ENCODE results near the gene CDH22. TPM values are rescaled to one million over a fixed set of nuclear protein-coding genes. Genes with fewer than 3 reads are reported as not detected.

Gene CDH22
- total RNA-seq, 3 donors from 2014 or later, result 0.13 to 0.32 (median 0.19) TPM

- no peak overlapping the region for H3K4me3 ChIP-seq
- ATAC-seq, result no peak
- intact Hi-C loops (cut with DNase I, micrococcal nuclease), result no loop called here
- H3K36me3 ChIP-seq (ENCODE audit: low read depth), result no peaks in the 10 kb centered on the region
- DNase-seq, result no peak
- no peaks in the 10 kb centered on the region for H3K4me1 ChIP-seq (ENCODE audit: low read depth)
- TF ChIP-seq CTCF (IDR thresholded peaks at IDR 0.05), result no peak
- no peaks in the 10 kb centered on the region for H3K9me3 ChIP-seq
Observed at GRCh38 chr20:46344488-46345162, 36.3 kb upstream of the CDH22 start.

- H3K4me1 ChIP-seq (ENCODE audit: low read depth), result no peaks in the 10 kb centered on the region
- ATAC-seq, result no peak
- no peaks in the 10 kb centered on the region for H3K9me3 ChIP-seq
- intact Hi-C loops (cut with DNase I, micrococcal nuclease), result no loop called here
- TF ChIP-seq CTCF (IDR thresholded peaks at IDR 0.05), result no peak
- H3K4me3 ChIP-seq, result no peak overlapping the region
- no peaks in the 10 kb centered on the region for H3K36me3 ChIP-seq (ENCODE audit: low read depth)
- no peak for DNase-seq
Observed at GRCh38 chr20:46343975-46344357, 35.7 kb upstream of the CDH22 start.

DNA sequence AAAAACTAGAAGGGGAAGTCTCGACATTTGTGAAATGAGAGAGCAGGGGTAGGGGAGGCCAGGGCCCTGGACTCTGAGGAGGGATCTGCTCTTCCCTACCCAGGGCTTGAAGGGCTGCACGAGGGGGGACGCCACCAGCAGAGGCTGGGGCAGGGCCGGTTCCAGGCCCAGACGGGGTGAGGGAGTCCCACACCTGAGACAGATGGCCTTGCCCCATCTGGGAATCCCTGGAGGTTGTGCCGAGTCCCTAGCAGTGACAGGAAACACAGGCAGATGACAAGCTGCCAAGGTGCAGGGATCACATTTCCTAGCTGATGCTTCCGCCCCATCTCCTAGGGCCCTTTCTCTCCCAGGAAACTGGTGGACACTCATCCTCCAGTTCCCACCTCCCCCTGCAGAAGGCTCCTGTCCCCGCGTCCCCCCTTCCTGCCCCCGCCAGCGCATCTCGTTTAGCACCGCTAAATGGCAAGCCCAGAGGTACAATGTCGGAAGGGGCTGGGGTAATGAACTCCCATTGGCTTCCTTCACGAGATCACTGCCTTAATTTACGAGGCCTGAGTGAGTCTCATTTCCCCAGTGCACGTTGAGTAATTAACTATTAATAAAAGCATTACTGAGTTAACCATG is 35.2 kb upstream of the CDH22 start:
- H3K9me3 ChIP-seq, result no peaks in the 10 kb centered on the region
- H3K4me3 ChIP-seq, result no peak overlapping the region
- intact Hi-C loops (cut with DNase I, micrococcal nuclease), result no loop called here
- DNase-seq (no peak), ATAC-seq (peak; percentile 26)
- H3K4me1 ChIP-seq (ENCODE audit: low read depth), result no peaks in the 10 kb centered on the region
- no peaks in the 10 kb centered on the region for H3K36me3 ChIP-seq (ENCODE audit: low read depth)
- no peak for TF ChIP-seq CTCF (IDR thresholded peaks at IDR 0.05)

GRCh38 chr20:46342451-46343347 is 34.4 kb upstream of the CDH22 start:
- Histone ChIP-seq H3K36me3 (ENCODE audit: low read depth) (no peaks in the 10 kb centered on the region), H3K4me3 (no peak overlapping the region), H3K4me1 (ENCODE audit: low read depth) (no peaks in the 10 kb centered on the region), H3K9me3 (no peaks in the 10 kb centered on the region)
- intact Hi-C loops (cut with DNase I, micrococcal nuclease), result no loop called here
- no peak for TF ChIP-seq CTCF (IDR thresholded peaks at IDR 0.05)
- ATAC-seq (no peak), DNase-seq (no peak)

DNA sequence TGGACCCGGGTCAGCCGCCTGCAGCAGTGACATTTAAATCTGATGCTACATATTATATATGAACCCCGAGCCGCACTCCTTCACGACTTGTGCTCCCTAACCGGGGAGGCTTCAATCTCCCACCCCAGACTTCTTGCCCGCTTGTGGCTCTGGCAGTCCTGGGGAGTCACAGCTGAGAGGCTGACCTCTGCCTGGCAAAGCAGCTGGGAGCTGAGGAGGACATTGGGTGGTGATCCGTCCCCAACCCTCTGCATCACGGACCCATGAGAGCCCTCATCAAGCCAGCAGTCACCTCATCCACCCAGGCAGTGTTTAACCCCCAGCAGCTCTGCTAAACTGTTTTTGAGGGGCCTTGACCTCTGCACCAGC is 33.7 kb upstream of the CDH22 start:
- no peak for DNase-seq
- no peak for ATAC-seq
- H3K4me1 ChIP-seq (ENCODE audit: low read depth), result no peaks in the 10 kb centered on the region
- no peak for TF ChIP-seq CTCF (IDR thresholded peaks at IDR 0.05)
- intact Hi-C loops (cut with DNase I, micrococcal nuclease), result no loop called here
- H3K9me3 ChIP-seq, result no peaks in the 10 kb centered on the region
- no peaks in the 10 kb centered on the region for H3K36me3 ChIP-seq (ENCODE audit: low read depth)
- no peak overlapping the region for H3K4me3 ChIP-seq

Measured in mucosa of descending colon (tissue), 3 donors.